Stomach (tissue), 4 donors: ENCODE results near the gene LAMP1.
"Not testable (repeated sequence)": the region's sequence is repeated elsewhere in the genome, so short reads cannot be mapped to it uniquely, and the experiment has no call there.

Experiments
- CTCF ChIP-seq, 7 experiments: fragments of 450-650 bp in 4 of 7; fragments of 200-600 bp in 3 of 7; sonication (generic) in 3 of 7; IDR thresholded peaks; one replicate each; pipeline ENCODE4 v1.5.1; 2016 to 2019; ENCODE audit warnings: antibody characterized with exemption in 7 of 7, control low read depth in 2 of 7, mild to moderate bottlenecking in 1 of 7
- POLR2AphosphoS5 ChIP-seq, 3 donors: sonication (generic); formaldehyde crosslinking; IDR thresholded peaks; one replicate each; pipeline ENCODE4 v1.6.1; 2016; ENCODE audit warnings: antibody characterized with exemption in 3 of 3

GRCh38 chr13:113263016-113263415 lies 34.0 kb upstream of the LAMP1 start:
- not testable (repeated sequence) for TF ChIP-seq POLR2AphosphoS5, CTCF (IDR thresholded peaks at IDR 0.05)
